ENCODE results near the gene RIT2.

RIT2 gene

GRCh38 chr18:42931491-42931890 is 184.0 kb downstream of the RIT2 start:
- Histone ChIP-seq H3K4me1 (no peaks in the 10 kb centered on the region), H3K79me2 (no peaks in the 10 kb centered on the region), H3K4me2 (ENCODE audit: low read length) (no peak overlapping the region), H2AFZ (no peak overlapping the region), H3K9ac (no peak overlapping the region), H3K27ac (no peak overlapping the region), H3K27me3 (ENCODE audit: control insufficient read depth, insufficient read depth, low read length) (no peaks in the 10 kb centered on the region), H3K4me3 (ENCODE audit: low read depth, low read length) (no peak overlapping the region), H3K9me3 (ENCODE audit: control insufficient read depth, low read length) (no peaks in the 10 kb centered on the region), H3K36me3 (ENCODE audit: control insufficient read depth, insufficient read depth, low read length) (no peaks in the 10 kb centered on the region)
- TF ChIP-seq CTCF (IDR thresholded peaks at IDR 0.05) = no peak

- Histone ChIP-seq H3K27ac (no peak overlapping the region), H3K4me3 (ENCODE audit: low read depth, low read length) (no peak overlapping the region), H3K79me2 (no peaks in the 10 kb centered on the region)
These were observed 185.6 kb downstream of the RIT2 start for GRCh38 chr18:42929857-42930256.

GRCh38 chr18:42929181-42929580 is 186.3 kb downstream of the RIT2 start:
- Histone ChIP-seq H3K27ac (no peak overlapping the region), H3K9ac (no peak overlapping the region), H3K36me3 (ENCODE audit: control insufficient read depth, insufficient read depth, low read length) (no peaks in the 10 kb centered on the region), H3K27me3 (ENCODE audit: control insufficient read depth, insufficient read depth, low read length) (no peaks in the 10 kb centered on the region), H3K4me2 (ENCODE audit: low read length) (no peak overlapping the region), H3K79me2 (no peaks in the 10 kb centered on the region), H2AFZ (no peak overlapping the region), H3K4me1 (no peaks in the 10 kb centered on the region), H3K4me3 (ENCODE audit: low read depth, low read length) (no peak overlapping the region), H3K9me3 (ENCODE audit: control insufficient read depth, low read length) (no peaks in the 10 kb centered on the region)
- TF ChIP-seq CTCF (IDR thresholded peaks at IDR 0.05) = no peak

More at GRCh38 chr18:42929857-42930256, 185.6 kb downstream of the RIT2 start:
- no peak overlapping the region for H3K4me2 ChIP-seq (ENCODE audit: low read length)
- H3K9ac ChIP-seq = no peak overlapping the region
- no peaks in the 10 kb centered on the region for H3K9me3 ChIP-seq (ENCODE audit: control insufficient read depth, low read length)
- H3K36me3 ChIP-seq (ENCODE audit: control insufficient read depth, insufficient read depth, low read length) = no peaks in the 10 kb centered on the region
- H3K4me1 ChIP-seq = no peaks in the 10 kb centered on the region
- no peaks in the 10 kb centered on the region for H3K27me3 ChIP-seq (ENCODE audit: control insufficient read depth, insufficient read depth, low read length)
- no peak for TF ChIP-seq CTCF (IDR thresholded peaks at IDR 0.05)
- H2AFZ ChIP-seq = no peak overlapping the region

GRCh38 chr18:42925036-42925435 is 190.4 kb downstream of the RIT2 start:
- Histone ChIP-seq H3K9me3 (ENCODE audit: control insufficient read depth, low read length) (no peaks in the 10 kb centered on the region), H3K4me3 (ENCODE audit: low read depth, low read length) (no peak overlapping the region), H3K27me3 (ENCODE audit: control insufficient read depth, insufficient read depth, low read length) (no peaks in the 10 kb centered on the region), H3K79me2 (no peaks in the 10 kb centered on the region), H2AFZ (no peak overlapping the region), H3K27ac (no peak overlapping the region), H3K4me1 (no peaks in the 10 kb centered on the region), H3K9ac (no peak overlapping the region), H3K36me3 (ENCODE audit: control insufficient read depth, insufficient read depth, low read length) (no peaks in the 10 kb centered on the region), H3K4me2 (ENCODE audit: low read length) (no peak overlapping the region)
- TF ChIP-seq CTCF (IDR thresholded peaks at IDR 0.05) = no peak

GRCh38 chr18:42922363-42922762 is 193.1 kb downstream of the RIT2 start:
- Histone ChIP-seq H3K79me2 (no peaks in the 10 kb centered on the region), H3K4me1 (no peaks in the 10 kb centered on the region), H3K27ac (no peak overlapping the region), H3K9ac (no peak overlapping the region), H2AFZ (no peak overlapping the region), H3K36me3 (ENCODE audit: control insufficient read depth, insufficient read depth, low read length) (no peaks in the 10 kb centered on the region), H3K4me3 (ENCODE audit: low read depth, low read length) (no peak overlapping the region), H3K9me3 (ENCODE audit: control insufficient read depth, low read length) (no peaks in the 10 kb centered on the region), H3K27me3 (ENCODE audit: control insufficient read depth, insufficient read depth, low read length) (peaks cover 2% of the 10 kb centered on the region), H3K4me2 (ENCODE audit: low read length) (no peak overlapping the region)
- no peak for TF ChIP-seq CTCF (IDR thresholded peaks at IDR 0.05)
